H9 (cell line): ENCODE measurements around the gene STX2. TPM values are rescaled to one million over a fixed set of nuclear protein-coding genes. Genes with fewer than 3 reads are reported as not detected.

Experiments used
- DNase-seq: peaks from one replicate; pipeline ENCODE4 v3.0.0-alpha.2; 2017
- H2AFZ ChIP-seq: one replicate; pipeline ENCODE4 v1.6.1; 2013; ENCODE audit warnings: mild to moderate bottlenecking, low read length, control low read depth, moderate library complexity
- H2AK5ac ChIP-seq: 2 replicates; pipeline ENCODE4 v1.6.1; 2013; ENCODE audit warnings: low read length, control low read depth, mixed read lengths; ENCODE audit not compliant: insufficient read length
- H2BK120ac ChIP-seq: one replicate; pipeline ENCODE4 v1.6.1; 2013; ENCODE audit warnings: low read depth, mild to moderate bottlenecking, low read length, control low read depth, inconsistent platforms; ENCODE audit not compliant: poor library complexity, severe bottlenecking
- H2BK12ac ChIP-seq: 2 replicates; pipeline ENCODE4 v1.6.1; 2013; ENCODE audit warnings: low read length, control low read depth, mixed read lengths, low read depth; ENCODE audit not compliant: insufficient read length
- H2BK15ac ChIP-seq: 2 replicates; pipeline ENCODE4 v1.6.1; 2013; ENCODE audit warnings: low read depth, low read length, control low read depth
- H2BK20ac ChIP-seq: one replicate; pipeline ENCODE4 v1.6.1; 2013; ENCODE audit warnings: low read depth, mild to moderate bottlenecking, low read length, control low read depth, inconsistent platforms; ENCODE audit not compliant: poor library complexity, severe bottlenecking
- H2BK5ac ChIP-seq: 2 replicates; pipeline ENCODE4 v1.6.1; 2013; ENCODE audit warnings: low read length, control low read depth, mixed read lengths; ENCODE audit not compliant: insufficient read length
- H3K14ac ChIP-seq: 2 replicates; pipeline ENCODE4 v1.6.1; 2013; ENCODE audit warnings: low read length, control low read depth; ENCODE audit not compliant: insufficient read depth
- H3K18ac ChIP-seq: 2 replicates; pipeline ENCODE4 v1.6.1; 2013; ENCODE audit warnings: low read depth, mild to moderate bottlenecking, mixed read lengths, low read length, control low read depth; ENCODE audit not compliant: insufficient read length
- H3K23ac ChIP-seq: 2 replicates; pipeline ENCODE4 v1.6.1; 2013; ENCODE audit warnings: low read length, control low read depth, mixed read lengths, low read depth; ENCODE audit not compliant: insufficient read length
- H3K23me2 ChIP-seq: 2 replicates; pipeline ENCODE4 v1.6.1; 2013; ENCODE audit warnings: low read depth, mild to moderate bottlenecking, mixed read lengths, low read length, control low read depth; ENCODE audit not compliant: insufficient read length, poor library complexity, severe bottlenecking
- H3K27ac ChIP-seq: 2 replicates; pipeline ENCODE4 v1.5.1; 2013; ENCODE audit warnings: low read length, control low read depth, mixed read lengths, low read depth; ENCODE audit not compliant: insufficient read length
- H3K27me3 ChIP-seq: 2 replicates; pipeline ENCODE4 v1.6.1; 2013; ENCODE audit warnings: low read length, control low read depth, inconsistent platforms; ENCODE audit not compliant: insufficient read depth
- H3K4ac ChIP-seq: 2 replicates; pipeline ENCODE4 v1.6.1; 2013; ENCODE audit warnings: low read depth, mild to moderate bottlenecking, control low read depth, inconsistent platforms, low read length, moderate library complexity
- H3K4me1 ChIP-seq: 2 replicates; pipeline ENCODE4 v1.6.1; 2013; ENCODE audit warnings: low read length, control low read depth, inconsistent platforms; ENCODE audit not compliant: insufficient read depth
- H3K4me2 ChIP-seq: 2 replicates; pipeline ENCODE4 v1.6.1; 2013; ENCODE audit warnings: low read length, control low read depth, mixed read lengths; ENCODE audit not compliant: insufficient read length, insufficient read depth
- H3K56ac ChIP-seq: 2 replicates; pipeline ENCODE4 v1.6.1; 2013; ENCODE audit warnings: low read depth, mild to moderate bottlenecking, mixed read lengths, low read length, control low read depth; ENCODE audit not compliant: insufficient read length
- H3K79me1 ChIP-seq: 2 replicates; pipeline ENCODE4 v1.6.1; 2013; ENCODE audit warnings: low read depth, mild to moderate bottlenecking, moderate library complexity, low read length, control low read depth, inconsistent platforms; ENCODE audit not compliant: insufficient read depth, poor library complexity, severe bottlenecking
- H3K79me2 ChIP-seq: 2 replicates; pipeline ENCODE4 v1.6.1; 2013; ENCODE audit warnings: low read length, control low read depth, inconsistent platforms; ENCODE audit not compliant: insufficient read depth
- H3K9ac ChIP-seq: 2 replicates; pipeline ENCODE4 v1.6.1; 2013; ENCODE audit warnings: low read length, control low read depth, mixed read lengths; ENCODE audit not compliant: insufficient read length; ENCODE audit errors: extremely low read depth
- H3K9me3 ChIP-seq: one replicate; pipeline ENCODE4 v1.6.1; 2013; ENCODE audit warnings: low read depth, low read length, inconsistent platforms; ENCODE audit not compliant: control insufficient read depth
- H3T11ph ChIP-seq: one replicate; pipeline ENCODE4 v1.6.1; 2013; ENCODE audit warnings: mild to moderate bottlenecking, low read length, control low read depth, inconsistent platforms
- H4K20me1 ChIP-seq: one replicate; pipeline ENCODE4 v1.6.1; 2013; ENCODE audit not compliant: control insufficient read depth, insufficient read length, insufficient read depth
- H4K5ac ChIP-seq: 2 replicates; pipeline ENCODE4 v1.6.1; 2013; ENCODE audit warnings: low read depth, mild to moderate bottlenecking, mixed read lengths, low read length, control low read depth; ENCODE audit not compliant: insufficient read length
- H4K8ac ChIP-seq: replicated peaks from 2 replicates; pipeline ENCODE4 v1.6.1; 2013; ENCODE audit warnings: low read length, control low read depth, mixed read lengths, low read depth; ENCODE audit not compliant: insufficient read length
- H4K91ac ChIP-seq: 2 replicates; pipeline ENCODE4 v1.6.1; 2013; ENCODE audit warnings: low read depth, mild to moderate bottlenecking, moderate library complexity, mixed read lengths, low read length, control low read depth; ENCODE audit not compliant: insufficient read length
- H3K27ac Mint-ChIP-seq, 3 experiments: 2 replicates in 2 of 3; 3 replicates in 1 of 3; pipeline ENCODE4 v1.8.0; 2020 to 2021; ENCODE audit warnings: mixed read lengths in 3 of 3, mild to moderate bottlenecking in 1 of 3, moderate library complexity in 1 of 3
- H3K27me3 Mint-ChIP-seq: 2 replicates; pipeline ENCODE4 v1.8.0; 2021; ENCODE audit warnings: low read depth, mild to moderate bottlenecking, moderate library complexity, mixed read lengths
- H3K36me3 Mint-ChIP-seq, 3 experiments: 2 replicates in 2 of 3; 3 replicates in 1 of 3; pipeline ENCODE4 v1.8.0; 2020 to 2021; ENCODE audit warnings: low read depth in 3 of 3, mixed read lengths in 3 of 3; ENCODE audit not compliant: insufficient read depth in 1 of 3
- H3K4me1 Mint-ChIP-seq, 2 experiments: 2 replicates each; pipeline ENCODE4 v1.8.0; 2020; ENCODE audit warnings: mixed read lengths in 2 of 2
- H3K4me3 Mint-ChIP-seq, 2 experiments: 2 replicates in 1 of 2; 3 replicates in 1 of 2; pipeline ENCODE4 v1.8.0; 2020 to 2021; ENCODE audit warnings: mild to moderate bottlenecking in 2 of 2, mixed read lengths in 2 of 2, moderate library complexity in 1 of 2
- H3K9me3 Mint-ChIP-seq, 2 experiments: 2 replicates in 1 of 2; 3 replicates in 1 of 2; pipeline ENCODE4 v1.8.0; 2020; ENCODE audit warnings: mild to moderate bottlenecking in 2 of 2, mixed read lengths in 2 of 2, moderate library complexity in 1 of 2
- WGBS: extraction: QIAGEN DNeasy Blood & Tissue Kit; methylation state at CpG from one replicate; pipeline ENCODE4 v1.1.7; 2013; ENCODE audit warnings: missing lambda C conversion rate, low lambda C conversion rate, mixed read lengths; ENCODE audit not compliant: insufficient read length; ENCODE audit errors: extremely low coverage; 5-methylcytosine and 5-hydroxymethylcytosine counted together
- total RNA-seq: library from RNA; stranded (reverse); gene quantifications from 2 replicates; pipeline ENCODE4 v1.2.1, GENCODE V29; 2021
- TF ChIP-seq, protein P1 (sequence below): fragments of 200-600 bp; sonication (generic); conservative IDR thresholded peaks from 3 replicates; pipeline ENCODE4 v1.8.0; 2021; ENCODE audit warnings: antibody characterized with exemption, mild to moderate bottlenecking

The STX2 gene
- total RNA-seq, 1 experiment from 2014 or later: 19.4 TPM

DNA sequence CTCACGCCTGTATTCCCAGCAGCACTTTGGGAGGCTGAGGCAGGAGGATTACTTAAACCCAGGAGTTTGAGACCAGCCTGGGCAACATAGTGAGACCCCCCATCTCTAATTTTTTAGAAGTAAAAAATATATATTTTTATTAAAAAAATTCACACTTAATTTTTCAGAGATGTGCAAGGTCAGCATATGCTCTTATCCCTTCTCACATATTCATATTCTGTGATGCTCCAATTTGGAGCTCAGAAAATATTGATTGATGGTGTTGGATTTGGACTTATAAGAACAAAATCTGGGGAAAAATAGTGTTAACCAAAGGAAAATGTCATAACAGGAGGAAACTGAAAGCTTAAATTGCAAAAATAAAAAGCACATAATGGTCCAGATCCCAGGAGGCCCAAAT lies 42.5 kb upstream of the STX2 start:
- no peak overlapping the region for H3K18ac ChIP-seq
- H3T11ph ChIP-seq: no peak overlapping the region
- Mint-ChIP-seq H3K27me3 (no peaks in the 10 kb centered on the region; the same call in none of the 2 replicates), H3K9me3 (no peaks in the 10 kb centered on the region), H3K4me1 (peaks cover 26% of the 10 kb centered on the region in 2 experiments), H3K4me3 (no peak overlapping the region), H3K27ac (no peak overlapping the region), H3K36me3 (peaks cover 4 to 14% (median 11%) of the 10 kb centered on the region in 3 experiments; a peak in 6 of 7 replicates)
- no peak overlapping the region for H2AK5ac ChIP-seq
- no peak overlapping the region for H3K23ac ChIP-seq
- H3K79me2 ChIP-seq: no peaks in the 10 kb centered on the region
- H2AFZ ChIP-seq: no peak overlapping the region
- no peak overlapping the region for H2BK15ac ChIP-seq
- H3K4me2 ChIP-seq: no peak overlapping the region
- H3K56ac ChIP-seq: no peak overlapping the region
- H4K20me1 ChIP-seq: peaks cover 4% of the 10 kb centered on the region
- no peaks in the 10 kb centered on the region for H3K4me1 ChIP-seq
- no peak overlapping the region for H4K5ac ChIP-seq
- H2BK120ac ChIP-seq: no peak overlapping the region
- TF ChIP-seq, protein P1, sequence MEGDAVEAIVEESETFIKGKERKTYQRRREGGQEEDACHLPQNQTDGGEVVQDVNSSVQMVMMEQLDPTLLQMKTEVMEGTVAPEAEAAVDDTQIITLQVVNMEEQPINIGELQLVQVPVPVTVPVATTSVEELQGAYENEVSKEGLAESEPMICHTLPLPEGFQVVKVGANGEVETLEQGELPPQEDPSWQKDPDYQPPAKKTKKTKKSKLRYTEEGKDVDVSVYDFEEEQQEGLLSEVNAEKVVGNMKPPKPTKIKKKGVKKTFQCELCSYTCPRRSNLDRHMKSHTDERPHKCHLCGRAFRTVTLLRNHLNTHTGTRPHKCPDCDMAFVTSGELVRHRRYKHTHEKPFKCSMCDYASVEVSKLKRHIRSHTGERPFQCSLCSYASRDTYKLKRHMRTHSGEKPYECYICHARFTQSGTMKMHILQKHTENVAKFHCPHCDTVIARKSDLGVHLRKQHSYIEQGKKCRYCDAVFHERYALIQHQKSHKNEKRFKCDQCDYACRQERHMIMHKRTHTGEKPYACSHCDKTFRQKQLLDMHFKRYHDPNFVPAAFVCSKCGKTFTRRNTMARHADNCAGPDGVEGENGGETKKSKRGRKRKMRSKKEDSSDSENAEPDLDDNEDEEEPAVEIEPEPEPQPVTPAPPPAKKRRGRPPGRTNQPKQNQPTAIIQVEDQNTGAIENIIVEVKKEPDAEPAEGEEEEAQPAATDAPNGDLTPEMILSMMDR: no peak
- H4K8ac ChIP-seq: no peak overlapping the region
- no peak overlapping the region for H2BK20ac ChIP-seq
- no peaks in the 10 kb centered on the region for H3K79me1 ChIP-seq
- DNase-seq: no peak
- H3K9me3 ChIP-seq: no peaks in the 10 kb centered on the region
- H3K14ac ChIP-seq: no peak overlapping the region
- WGBS: no CpG with 5 or more reads among the region's 1 CpG
- no peak overlapping the region for H3K4ac ChIP-seq
- no peak overlapping the region for H3K27ac ChIP-seq
- H2BK12ac ChIP-seq: no peak overlapping the region
- H3K23me2 ChIP-seq: no peaks in the 10 kb centered on the region
- no peak overlapping the region for H2BK5ac ChIP-seq
- H3K27me3 ChIP-seq: no peaks in the 10 kb centered on the region
- no peak overlapping the region for H3K9ac ChIP-seq
- no peak overlapping the region for H4K91ac ChIP-seq
